Measurements from ENCODE around the gene PEX7.

GRCh38 chr6:136786658-136787057 lies 35.7 kb upstream of the PEX7 start:
- TF ChIP-seq CTCF (conservative IDR thresholded peaks at IDR 0.05 in 1 of 2, IDR thresholded peaks at IDR 0.05 in 1 of 2; ENCODE audit: low read depth in 1 of 2, low read length in 2 of 2) (no peak), EZH2 (IDR thresholded peaks at IDR 0.05; ENCODE audit: low read length, missing control alignments) (no peak)

Measured in fibroblast of lung (primary cell).